H1 (cell line): ENCODE measurements around the gene VPS37C. TPM values are rescaled to one million over a fixed set of nuclear protein-coding genes. Genes with fewer than 3 reads are reported as not detected.

Source experiments
- CHD7 ChIP-seq: fragments of 300-600 bp; sonication (generic); IDR thresholded peaks from 2 replicates; pipeline ENCODE4 v1.7.1; 2012; ENCODE audit warnings: low read length, moderate library complexity, mild to moderate bottlenecking, inconsistent platforms; ENCODE audit not compliant: insufficient replicate concordance
- CTBP2 ChIP-seq: IDR thresholded peaks from 2 replicates; pipeline ENCODE4 v1.7.0; 2011; ENCODE audit warnings: borderline replicate concordance, mild to moderate bottlenecking, moderate library complexity, mixed read lengths, low read length; ENCODE audit not compliant: insufficient read depth, insufficient read length
- E2F6 ChIP-seq: IDR thresholded peaks from 2 replicates; pipeline ENCODE4 v1.6.1; 2012; ENCODE audit warnings: inconsistent platforms
- EP300 ChIP-seq, 2 experiments: IDR thresholded peaks; 1 replicate in 1 of 2; 2 replicates in 1 of 2; pipeline ENCODE4 v1.6.1; 2011 to 2012; ENCODE audit warnings: low read depth in 2 of 2, low read length in 2 of 2, mild to moderate bottlenecking in 2 of 2, borderline replicate concordance in 1 of 2, inconsistent platforms in 1 of 2, moderate library complexity in 1 of 2
- KDM4A ChIP-seq: IDR thresholded peaks from one replicate; pipeline ENCODE4 v1.7.1; 2012; ENCODE audit warnings: low read depth, mild to moderate bottlenecking, moderate library complexity, low read length, inconsistent platforms; ENCODE audit not compliant: severe bottlenecking
- RXRA ChIP-seq: IDR thresholded peaks from 2 replicates; pipeline ENCODE4 v1.6.1; 2011; ENCODE audit warnings: low read depth, mild to moderate bottlenecking, low read length, moderate library complexity; ENCODE audit not compliant: insufficient read depth
- SIX5 ChIP-seq: IDR thresholded peaks from 2 replicates; pipeline ENCODE4 v1.6.1; 2011; ENCODE audit warnings: mild to moderate bottlenecking, low read depth, low read length
- SP4 ChIP-seq: IDR thresholded peaks from 2 replicates; pipeline ENCODE4 v1.6.1; 2012; ENCODE audit warnings: low read length, inconsistent platforms
- polyA plus RNA-seq, 7 experiments: library from polyadenylated mRNA; depleted of rRNA in 3 of 7; stranded (reverse) in 5 of 7; unstranded in 2 of 7; fragments of >200 nt in 5 of 7; fragments of 200-250 nt in 2 of 7; gene quantifications; 1 replicate in 5 of 7; 2 replicates in 1 of 7; 4 replicates in 1 of 7; pipeline versions ENCODE4 v1.2.1 to v1.2.3, GENCODE V29; 2011 to 2013; ENCODE audit warnings: missing spikeins in 2 of 7, mixed read lengths in 2 of 7
- total RNA-seq: library from RNA; stranded (reverse); fragmentation: NEBNext Ultra II Directional; extraction: Animal tissue kit (Norgen Biotek cat#: 25700); gene quantifications from 2 replicates; pipeline ENCODE4 v1.2.1, GENCODE V29; 2021

The VPS37C gene
- total and polyA plus RNA-seq, 2 of the 8 experiments (the other 6 are each of a cell fraction or from before 2014, with no cell fraction given), result 12.9 to 21.0 TPM

- TF ChIP-seq CHD7, result no peak
- TF ChIP-seq RXRA, result no peak
- no peak for TF ChIP-seq SIX5
- TF ChIP-seq E2F6, result no peak
- no peak for TF ChIP-seq SP4
- no peak for TF ChIP-seq EP300 (IDR thresholded peaks at IDR 0.05; ENCODE audit: borderline replicate concordance in 1 of 2, low read depth in 2 of 2, low read length in 2 of 2)
- no peak for TF ChIP-seq KDM4A
- no peak for TF ChIP-seq CTBP2
Observed at GRCh38 chr11:61089806-61090491, 71.3 kb downstream of the VPS37C start (continued).
